HepG2 (cell line): ENCODE data around the gene NOTUM. TPM values are rescaled to one million over a fixed set of nuclear protein-coding genes. Genes with fewer than 3 reads are reported as not detected.

ENCODE experiments used
- CCDC6 ChIP-seq: sonication (generic); formaldehyde crosslinking; IDR thresholded peaks from 2 replicates; pipeline ENCODE4 v1.8.1; 2022; ENCODE audit warnings: mild to moderate bottlenecking, missing genetic modification reagents, moderate library complexity
- DMAP1 ChIP-seq: IDR thresholded peaks from 2 replicates; pipeline ENCODE4 v1.6.1; 2016
- JUNB ChIP-seq: sonication (generic); formaldehyde crosslinking; IDR thresholded peaks from 2 replicates; pipeline ENCODE4 v1.8.0; 2022; ENCODE audit warnings: missing genetic modification reagents, mild to moderate bottlenecking, borderline replicate concordance
- MYC ChIP-seq: sonication (generic); formaldehyde crosslinking; IDR thresholded peaks from 2 replicates; pipeline ENCODE4 v1.9.0; 2021; ENCODE audit warnings: missing genetic modification reagents, borderline replicate concordance
- ONECUT2 ChIP-seq: sonication (generic); formaldehyde crosslinking; IDR thresholded peaks from 2 replicates; pipeline ENCODE4 v1.4.0; 2020; ENCODE audit warnings: missing genetic modification reagents
- RXRB ChIP-seq: IDR thresholded peaks from 2 replicates; pipeline ENCODE4 v1.6.1; 2016; ENCODE audit warnings: borderline replicate concordance, missing genetic modification reagents, missing compliant biosample characterization
- SMAD3 ChIP-seq: sonication (generic); formaldehyde crosslinking; IDR thresholded peaks from 2 replicates; pipeline ENCODE4 v1.4.0; 2020; ENCODE audit warnings: missing genetic modification reagents
- ZNF383 ChIP-seq: sonication (generic); formaldehyde crosslinking; IDR thresholded peaks from 2 replicates; pipeline ENCODE4 v1.4.0; 2020; ENCODE audit warnings: missing genetic modification reagents, mild to moderate bottlenecking, borderline replicate concordance
- ZNF510 ChIP-seq: sonication (generic); formaldehyde crosslinking; IDR thresholded peaks from 2 replicates; pipeline ENCODE4 v1.4.0; 2020; ENCODE audit warnings: low read depth, mild to moderate bottlenecking, missing genetic modification reagents
- ZNF557 ChIP-seq: sonication (generic); formaldehyde crosslinking; IDR thresholded peaks from 2 replicates; pipeline ENCODE4 v1.4.0; 2020; ENCODE audit warnings: missing genetic modification reagents
- ZNF589 ChIP-seq: sonication (generic); formaldehyde crosslinking; conservative IDR thresholded peaks from 2 replicates; pipeline ENCODE4 v1.8.0; 2022; ENCODE audit warnings: mild to moderate bottlenecking, moderate library complexity, missing genetic modification reagents
- ZNF629 ChIP-seq: sonication (generic); formaldehyde crosslinking; conservative IDR thresholded peaks from 2 replicates; pipeline ENCODE4 v1.5.0; 2020; ENCODE audit warnings: missing genetic modification reagents
- polyA plus RNA-seq, 8 experiments: library from polyadenylated mRNA; depleted of rRNA in 3 of 8; stranded (reverse) in 7 of 8; unstranded in 1 of 8; fragments of >200 nt; fragmentation: Illumina TruSeq in 4 of 8; extraction: Trizol in 4 of 8; gene quantifications; 2 replicates each; pipeline versions ENCODE4 v1.2.1 to v1.2.3, GENCODE V29; 2011 to 2016; ENCODE audit warnings: low read depth in 4 of 8, missing spikeins in 1 of 8, mixed read lengths in 1 of 8; ENCODE audit not compliant: insufficient read depth in 1 of 8
- total RNA-seq, 5 experiments: library from RNA; depleted of rRNA; stranded (reverse); fragments of >200 nt; fragmentation: Illumina TruSeq; extraction: Trizol; gene quantifications; 2 replicates each; pipeline ENCODE4 v1.2.3, GENCODE V29; 2016; ENCODE audit warnings: low read depth in 1 of 5
- TF ChIP-seq, protein P1 (sequence below): sonication (generic); formaldehyde crosslinking; IDR thresholded peaks from 2 replicates; pipeline ENCODE4 v1.5.1; 2020; ENCODE audit warnings: missing genetic modification reagents, mild to moderate bottlenecking, borderline replicate concordance
- TF ChIP-seq, protein P2 (sequence below): fragments of 450-650 bp; IDR thresholded peaks from 2 replicates; pipeline ENCODE4 v1.6.1; 2016
- TF ChIP-seq, protein P3 (sequence below): sonication (generic); formaldehyde crosslinking; IDR thresholded peaks from 2 replicates; pipeline ENCODE4 v1.4.0; 2020; ENCODE audit warnings: mild to moderate bottlenecking, missing genetic modification reagents, borderline replicate concordance
- TF ChIP-seq, protein P4 (sequence below): sonication (generic); formaldehyde crosslinking; IDR thresholded peaks from 2 replicates; pipeline ENCODE4 v1.8.1; 2022; ENCODE audit warnings: low read depth, mild to moderate bottlenecking, missing genetic modification reagents

The NOTUM gene
- total and polyA plus RNA-seq, 2 of the 13 experiments (the other 11 are each of a cell fraction or from before 2014, with no cell fraction given): 150 to 160 TPM

DNA sequence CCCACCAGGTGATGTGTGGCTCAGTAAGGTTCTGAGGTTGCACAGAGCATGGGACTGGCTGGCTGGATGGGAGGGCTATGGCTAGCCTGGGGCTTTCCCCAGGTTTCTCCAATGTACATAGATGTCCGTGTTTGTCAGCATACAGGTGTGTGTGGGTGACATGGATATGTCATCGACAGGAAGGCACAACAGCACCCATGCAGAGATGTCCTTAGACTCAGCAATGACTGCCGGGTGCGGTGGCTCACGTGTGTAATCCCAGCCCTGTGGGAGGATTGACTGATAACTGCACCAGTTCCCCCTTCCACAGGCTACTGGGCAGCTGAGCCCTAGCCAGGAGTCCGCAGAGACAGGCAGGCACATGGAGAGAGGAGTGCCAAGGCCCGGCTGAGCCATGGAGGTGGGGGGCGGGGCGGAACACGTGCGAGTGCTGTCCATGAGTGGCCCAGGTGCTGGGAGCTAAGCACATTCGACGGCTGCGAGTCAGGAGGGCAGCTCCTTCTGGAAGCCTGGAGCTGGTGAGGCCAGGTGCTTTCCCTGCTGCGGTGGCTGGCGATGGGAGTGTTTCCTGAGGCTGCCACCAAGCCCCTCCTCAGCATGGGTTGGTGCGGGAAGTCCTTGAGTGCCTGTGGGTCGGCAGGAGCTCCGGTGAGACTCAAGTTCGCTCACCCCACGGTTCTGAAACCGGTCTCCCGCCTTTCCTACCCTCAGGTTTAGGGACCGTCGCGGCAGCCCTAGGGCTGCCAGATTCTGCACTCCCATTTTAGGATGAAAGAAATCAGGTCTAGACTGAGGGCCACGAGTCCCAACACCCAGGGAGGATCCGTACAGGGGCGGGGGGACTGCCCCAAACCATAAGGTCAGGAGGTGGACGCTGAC, 15.6 kb upstream of the NOTUM start (continued):
- TF ChIP-seq RXRB (CRISPR knock-in tag): no peak
- TF ChIP-seq ONECUT2: peak; percentile 32; the same call in 1 of the 2 replicates
- TF ChIP-seq ZNF589 (CRISPR knock-in tag): 0 out of 2 replicates have a peak, but pooled peaks have one; percentile 48
- TF ChIP-seq CCDC6 (CRISPR knock-in tag): 0 out of 2 replicates have a peak, but pooled peaks have one; percentile 72
- TF ChIP-seq ZNF629 (CRISPR knock-in tag): no peak; the same call in 1 of the 2 replicates
- TF ChIP-seq, protein P1, sequence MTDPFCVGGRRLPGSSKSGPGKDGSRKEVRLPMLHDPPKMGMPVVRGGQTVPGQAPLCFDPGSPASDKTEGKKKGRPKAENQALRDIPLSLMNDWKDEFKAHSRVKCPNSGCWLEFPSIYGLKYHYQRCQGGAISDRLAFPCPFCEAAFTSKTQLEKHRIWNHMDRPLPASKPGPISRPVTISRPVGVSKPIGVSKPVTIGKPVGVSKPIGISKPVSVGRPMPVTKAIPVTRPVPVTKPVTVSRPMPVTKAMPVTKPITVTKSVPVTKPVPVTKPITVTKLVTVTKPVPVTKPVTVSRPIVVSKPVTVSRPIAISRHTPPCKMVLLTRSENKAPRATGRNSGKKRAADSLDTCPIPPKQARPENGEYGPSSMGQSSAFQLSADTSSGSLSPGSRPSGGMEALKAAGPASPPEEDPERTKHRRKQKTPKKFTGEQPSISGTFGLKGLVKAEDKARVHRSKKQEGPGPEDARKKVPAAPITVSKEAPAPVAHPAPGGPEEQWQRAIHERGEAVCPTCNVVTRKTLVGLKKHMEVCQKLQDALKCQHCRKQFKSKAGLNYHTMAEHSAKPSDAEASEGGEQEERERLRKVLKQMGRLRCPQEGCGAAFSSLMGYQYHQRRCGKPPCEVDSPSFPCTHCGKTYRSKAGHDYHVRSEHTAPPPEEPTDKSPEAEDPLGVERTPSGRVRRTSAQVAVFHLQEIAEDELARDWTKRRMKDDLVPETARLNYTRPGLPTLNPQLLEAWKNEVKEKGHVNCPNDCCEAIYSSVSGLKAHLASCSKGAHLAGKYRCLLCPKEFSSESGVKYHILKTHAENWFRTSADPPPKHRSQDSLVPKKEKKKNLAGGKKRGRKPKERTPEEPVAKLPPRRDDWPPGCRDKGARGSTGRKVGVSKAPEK (CRISPR knock-in tag): no peak
- TF ChIP-seq, protein P2, sequence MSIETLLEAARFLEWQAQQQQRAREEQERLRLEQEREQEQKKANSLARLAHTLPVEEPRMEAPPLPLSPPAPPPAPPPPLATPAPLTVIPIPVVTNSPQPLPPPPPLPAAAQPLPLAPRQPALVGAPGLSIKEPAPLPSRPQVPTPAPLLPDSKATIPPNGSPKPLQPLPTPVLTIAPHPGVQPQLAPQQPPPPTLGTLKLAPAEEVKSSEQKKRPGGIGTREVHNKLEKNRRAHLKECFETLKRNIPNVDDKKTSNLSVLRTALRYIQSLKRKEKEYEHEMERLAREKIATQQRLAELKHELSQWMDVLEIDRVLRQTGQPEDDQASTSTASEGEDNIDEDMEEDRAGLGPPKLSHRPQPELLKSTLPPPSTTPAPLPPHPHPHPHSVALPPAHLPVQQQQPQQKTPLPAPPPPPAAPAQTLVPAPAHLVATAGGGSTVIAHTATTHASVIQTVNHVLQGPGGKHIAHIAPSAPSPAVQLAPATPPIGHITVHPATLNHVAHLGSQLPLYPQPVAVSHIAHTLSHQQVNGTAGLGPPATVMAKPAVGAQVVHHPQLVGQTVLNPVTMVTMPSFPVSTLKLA: peak; percentile 53
- 0 out of 2 replicates have a peak, but pooled peaks have one; percentile 23 for TF ChIP-seq SMAD3 (CRISPR knock-in tag)
- TF ChIP-seq, protein P3, sequence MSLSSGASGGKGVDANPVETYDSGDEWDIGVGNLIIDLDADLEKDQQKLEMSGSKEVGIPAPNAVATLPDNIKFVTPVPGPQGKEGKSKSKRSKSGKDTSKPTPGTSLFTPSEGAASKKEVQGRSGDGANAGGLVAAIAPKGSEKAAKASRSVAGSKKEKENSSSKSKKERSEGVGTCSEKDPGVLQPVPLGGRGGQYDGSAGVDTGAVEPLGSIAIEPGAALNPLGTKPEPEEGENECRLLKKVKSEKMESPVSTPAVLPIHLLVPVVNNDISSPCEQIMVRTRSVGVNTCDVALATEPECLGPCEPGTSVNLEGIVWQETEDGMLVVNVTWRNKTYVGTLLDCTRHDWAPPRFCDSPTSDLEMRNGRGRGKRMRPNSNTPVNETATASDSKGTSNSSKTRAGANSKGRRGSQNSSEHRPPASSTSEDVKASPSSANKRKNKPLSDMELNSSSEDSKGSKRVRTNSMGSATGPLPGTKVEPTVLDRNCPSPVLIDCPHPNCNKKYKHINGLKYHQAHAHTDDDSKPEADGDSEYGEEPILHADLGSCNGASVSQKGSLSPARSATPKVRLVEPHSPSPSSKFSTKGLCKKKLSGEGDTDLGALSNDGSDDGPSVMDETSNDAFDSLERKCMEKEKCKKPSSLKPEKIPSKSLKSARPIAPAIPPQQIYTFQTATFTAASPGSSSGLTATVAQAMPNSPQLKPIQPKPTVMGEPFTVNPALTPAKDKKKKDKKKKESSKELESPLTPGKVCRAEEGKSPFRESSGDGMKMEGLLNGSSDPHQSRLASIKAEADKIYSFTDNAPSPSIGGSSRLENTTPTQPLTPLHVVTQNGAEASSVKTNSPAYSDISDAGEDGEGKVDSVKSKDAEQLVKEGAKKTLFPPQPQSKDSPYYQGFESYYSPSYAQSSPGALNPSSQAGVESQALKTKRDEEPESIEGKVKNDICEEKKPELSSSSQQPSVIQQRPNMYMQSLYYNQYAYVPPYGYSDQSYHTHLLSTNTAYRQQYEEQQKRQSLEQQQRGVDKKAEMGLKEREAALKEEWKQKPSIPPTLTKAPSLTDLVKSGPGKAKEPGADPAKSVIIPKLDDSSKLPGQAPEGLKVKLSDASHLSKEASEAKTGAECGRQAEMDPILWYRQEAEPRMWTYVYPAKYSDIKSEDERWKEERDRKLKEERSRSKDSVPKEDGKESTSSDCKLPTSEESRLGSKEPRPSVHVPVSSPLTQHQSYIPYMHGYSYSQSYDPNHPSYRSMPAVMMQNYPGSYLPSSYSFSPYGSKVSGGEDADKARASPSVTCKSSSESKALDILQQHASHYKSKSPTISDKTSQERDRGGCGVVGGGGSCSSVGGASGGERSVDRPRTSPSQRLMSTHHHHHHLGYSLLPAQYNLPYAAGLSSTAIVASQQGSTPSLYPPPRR (CRISPR knock-in tag): peak; percentile 52; the same call in 1 of the 2 replicates
- no peak for TF ChIP-seq ZNF557 (CRISPR knock-in tag)
- TF ChIP-seq JUNB (CRISPR knock-in tag): no peak
- TF ChIP-seq DMAP1 (CRISPR knock-in tag): peak; percentile 20; the same call in 1 of the 2 replicates
- TF ChIP-seq, protein P4, sequence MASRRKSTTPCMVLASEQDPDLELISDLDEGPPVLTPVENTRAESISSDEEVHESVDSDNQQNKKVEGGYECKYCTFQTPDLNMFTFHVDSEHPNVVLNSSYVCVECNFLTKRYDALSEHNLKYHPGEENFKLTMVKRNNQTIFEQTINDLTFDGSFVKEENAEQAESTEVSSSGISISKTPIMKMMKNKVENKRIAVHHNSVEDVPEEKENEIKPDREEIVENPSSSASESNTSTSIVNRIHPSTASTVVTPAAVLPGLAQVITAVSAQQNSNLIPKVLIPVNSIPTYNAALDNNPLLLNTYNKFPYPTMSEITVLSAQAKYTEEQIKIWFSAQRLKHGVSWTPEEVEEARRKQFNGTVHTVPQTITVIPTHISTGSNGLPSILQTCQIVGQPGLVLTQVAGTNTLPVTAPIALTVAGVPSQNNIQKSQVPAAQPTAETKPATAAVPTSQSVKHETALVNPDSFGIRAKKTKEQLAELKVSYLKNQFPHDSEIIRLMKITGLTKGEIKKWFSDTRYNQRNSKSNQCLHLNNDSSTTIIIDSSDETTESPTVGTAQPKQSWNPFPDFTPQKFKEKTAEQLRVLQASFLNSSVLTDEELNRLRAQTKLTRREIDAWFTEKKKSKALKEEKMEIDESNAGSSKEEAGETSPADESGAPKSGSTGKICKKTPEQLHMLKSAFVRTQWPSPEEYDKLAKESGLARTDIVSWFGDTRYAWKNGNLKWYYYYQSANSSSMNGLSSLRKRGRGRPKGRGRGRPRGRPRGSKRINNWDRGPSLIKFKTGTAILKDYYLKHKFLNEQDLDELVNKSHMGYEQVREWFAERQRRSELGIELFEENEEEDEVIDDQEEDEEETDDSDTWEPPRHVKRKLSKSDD (CRISPR knock-in tag): peak; percentile 29; the same call in 1 of the 2 replicates
- peak; percentile 94 for TF ChIP-seq MYC
- TF ChIP-seq ZNF383: peak; percentile 41; the same call in 1 of the 2 replicates
- peak; percentile 82; the same call in 1 of the 2 replicates for TF ChIP-seq ZNF510 (CRISPR knock-in tag)
